Raji (cell line): ENCODE results near the gene FBXO39.

Experiments used
- POLR2A ChIP-seq: IDR thresholded peaks from 2 replicates; pipeline ENCODE4 v1.6.1; 2011; ENCODE audit warnings: low read depth, low read length, control low read depth; ENCODE audit not compliant: insufficient read depth

FBXO39 gene

GRCh38 chr17:6775871-6776405 lies at the start of gene FBXO39:
TSS of gene FBXO39 (plus strand) at chr17:6776215. CDS start at chr17:6779869, 3,654 bp downstream.
- TF ChIP-seq POLR2A: no peak

- no peak for TF ChIP-seq POLR2A
Observed at GRCh38 chr17:6729531-6729930, 46.5 kb upstream of the FBXO39 start.

GRCh38 chr17:6748617-6749016 lies 27.4 kb upstream of the FBXO39 start:
- no peak for TF ChIP-seq POLR2A

GRCh38 chr17:6749519-6749918 lies 26.5 kb upstream of the FBXO39 start:
- TF ChIP-seq POLR2A: no peak

- no peak for TF ChIP-seq POLR2A
Observed at GRCh38 chr17:6752068-6752909, 23.7 kb upstream of the FBXO39 start.

GRCh38 chr17:6753006-6753445 lies 23.0 kb upstream of the FBXO39 start:
- TF ChIP-seq POLR2A: no peak

- TF ChIP-seq POLR2A: no peak
Observed at GRCh38 chr17:6753546-6753945, 22.5 kb upstream of the FBXO39 start.

GRCh38 chr17:6755281-6755680 lies 20.7 kb upstream of the FBXO39 start:
- TF ChIP-seq POLR2A: no peak

GRCh38 chr17:6755731-6756184 lies 20.3 kb upstream of the FBXO39 start, which contains the start of gene XAF1:
TSS of gene XAF1 (plus strand) at chr17:6756046. CDS start at chr17:6756079, 33 bp downstream.
- TF ChIP-seq POLR2A: no peak

GRCh38 chr17:6756425-6757031 lies 19.5 kb upstream of the FBXO39 start:
- TF ChIP-seq POLR2A: no peak

GRCh38 chr17:6757747-6758146 lies 18.3 kb upstream of the FBXO39 start:
- TF ChIP-seq POLR2A: no peak

GRCh38 chr17:6761779-6762178 lies 14.2 kb upstream of the FBXO39 start:
- TF ChIP-seq POLR2A: no peak

- TF ChIP-seq POLR2A: no peak
Observed at GRCh38 chr17:6768447-6768846, 7.6 kb upstream of the FBXO39 start.

GRCh38 chr17:6772016-6772415 lies 4.0 kb upstream of the FBXO39 start:
- TF ChIP-seq POLR2A: no peak

- TF ChIP-seq POLR2A: no peak
Observed at GRCh38 chr17:6779411-6779810, 3.4 kb downstream of the FBXO39 start.

GRCh38 chr17:6780001-6780400 lies 4.0 kb downstream of the FBXO39 start:
- TF ChIP-seq POLR2A: no peak
